ENCODE measurements around the gene CKLF. TPM values are rescaled to one million over a fixed set of nuclear protein-coding genes. Genes with fewer than 3 reads are reported as not detected.
"Not testable (repeated sequence)": the region's sequence is repeated elsewhere in the genome, so short reads cannot be mapped to it uniquely, and the experiment has no call there.

The CKLF gene
- polyA plus RNA-seq, 1 of the 3 experiments (the other 2 are of a cell fraction), result 211 TPM

DNA sequence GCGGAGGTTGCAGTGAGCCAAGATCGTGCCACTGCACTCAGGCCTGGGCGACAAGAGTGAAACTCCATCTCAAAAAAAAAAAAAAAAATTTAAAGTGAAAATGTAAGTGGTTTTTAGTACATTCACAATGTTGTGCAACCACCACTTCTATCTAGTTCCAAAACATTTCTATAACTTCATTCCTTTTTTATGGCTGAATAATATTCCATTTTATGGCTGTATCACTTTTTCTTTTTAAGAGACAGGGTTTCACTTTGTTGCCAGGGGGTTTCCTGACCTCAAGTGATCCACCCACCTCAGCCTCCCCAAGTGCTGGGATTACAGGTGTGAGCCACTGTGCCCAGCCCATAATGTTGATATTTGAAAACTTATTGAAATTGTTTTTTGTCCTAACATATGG lies 40.4 kb downstream of the CKLF start:
- Histone ChIP-seq H3K4me3 (ENCODE audit: low read depth in 2 of 2, low read length in 1 of 2) (no peak overlapping the region), H3K4me2 (no peak overlapping the region), H4K20me1 (ENCODE audit: insufficient read depth) (no peaks in the 10 kb centered on the region), H3K9me3 (no peaks in the 10 kb centered on the region), H3K4me1 (ENCODE audit: control insufficient read depth in 1 of 2, insufficient read depth in 2 of 2, low read depth in 1 of 2, low read length in 1 of 2) (no peaks in the 10 kb centered on the region), H2AFZ (ENCODE audit: low read depth) (no peak overlapping the region), H3K27ac (ENCODE audit: low read depth in 2 of 2, low read length in 1 of 2) (no peak overlapping the region), H3K9ac (no peak overlapping the region), H3F3A (replicated peaks; ENCODE audit: insufficient read depth) (no peaks in the 10 kb centered on the region), H3K79me2 (ENCODE audit: insufficient read depth) (no peaks in the 10 kb centered on the region), H3K27me3 (ENCODE audit: insufficient read depth) (no peaks in the 10 kb centered on the region), H3K36me3 (replicated peaks in 1 of 2; ENCODE audit: control insufficient read depth in 1 of 2, insufficient read depth in 2 of 2, low read length in 1 of 2) (no peaks in the 10 kb centered on the region), H3K9me2 (no peaks in the 10 kb centered on the region)
- WGBS (ENCODE audit: low lambda C conversion rate), result 96% methylated on average over 3 of the region's 3 CpGs
- ChIA-PET POLR2A (no interaction called here), CTCF (interaction anchor here (1.0 kb wide), 1 partner anchor 16 kb away, joined by 3 read pairs; no protein-coding TSS in a partner anchor)
- no peak for DNase-seq
- TF ChIP-seq NRF1 (IDR thresholded peaks at IDR 0.05; ENCODE audit: low read depth, low read length) (no peak), MXI1 (IDR thresholded peaks at IDR 0.05; ENCODE audit: low read depth, low read length) (no peak)

- H3F3A ChIP-seq (replicated peaks; ENCODE audit: insufficient read depth), result no peaks in the 10 kb centered on the region
- H2AFZ ChIP-seq (ENCODE audit: low read depth), result no peak overlapping the region
- no peaks in the 10 kb centered on the region for H3K9me3 ChIP-seq
- no peaks in the 10 kb centered on the region for H3K4me1 ChIP-seq (ENCODE audit: control insufficient read depth in 1 of 2, insufficient read depth in 2 of 2, low read depth in 1 of 2, low read length in 1 of 2)
- H3K9me2 ChIP-seq, result no peaks in the 10 kb centered on the region
- H3K79me2 ChIP-seq (ENCODE audit: insufficient read depth), result no peaks in the 10 kb centered on the region
- no peak overlapping the region for H3K27ac ChIP-seq (ENCODE audit: low read depth in 2 of 2, low read length in 1 of 2)
- ChIA-PET POLR2A (no interaction called here), CTCF (interaction anchor here (1.1 to 1.4 kb wide), 3 partner anchors 14 to 300 kb away, joined by 3 to 6 read pairs (median 3); no protein-coding TSS in a partner anchor)
- H3K4me2 ChIP-seq, result no peak overlapping the region
- no peaks in the 10 kb centered on the region for H4K20me1 ChIP-seq (ENCODE audit: insufficient read depth)
- no peak overlapping the region for H3K4me3 ChIP-seq (ENCODE audit: low read depth in 2 of 2, low read length in 1 of 2)
- H3K9ac ChIP-seq, result no peak overlapping the region
- H3K36me3 ChIP-seq (replicated peaks in 1 of 2; ENCODE audit: control insufficient read depth in 1 of 2, insufficient read depth in 2 of 2, low read length in 1 of 2), result no peaks in the 10 kb centered on the region
- H3K27me3 ChIP-seq (ENCODE audit: insufficient read depth), result no peaks in the 10 kb centered on the region
- DNase-seq, result no peak
- TF ChIP-seq GATA2 (CRISPR knock-in tag; IDR thresholded peaks at IDR 0.05), result no peak
- TF ChIP-seq, protein P1, sequence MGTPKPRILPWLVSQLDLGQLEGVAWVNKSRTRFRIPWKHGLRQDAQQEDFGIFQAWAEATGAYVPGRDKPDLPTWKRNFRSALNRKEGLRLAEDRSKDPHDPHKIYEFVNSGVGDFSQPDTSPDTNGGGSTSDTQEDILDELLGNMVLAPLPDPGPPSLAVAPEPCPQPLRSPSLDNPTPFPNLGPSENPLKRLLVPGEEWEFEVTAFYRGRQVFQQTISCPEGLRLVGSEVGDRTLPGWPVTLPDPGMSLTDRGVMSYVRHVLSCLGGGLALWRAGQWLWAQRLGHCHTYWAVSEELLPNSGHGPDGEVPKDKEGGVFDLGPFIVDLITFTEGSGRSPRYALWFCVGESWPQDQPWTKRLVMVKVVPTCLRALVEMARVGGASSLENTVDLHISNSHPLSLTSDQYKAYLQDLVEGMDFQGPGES (IDR thresholded peaks at IDR 0.05; ENCODE audit: low read depth, low read length), result no peak
- TF ChIP-seq ELF1 (IDR thresholded peaks at IDR 0.05), result no peak
- TF ChIP-seq RCOR1 (IDR thresholded peaks at IDR 0.05; ENCODE audit: low read length), result no peak
- no peak for TF ChIP-seq MEF2A (IDR thresholded peaks at IDR 0.05; ENCODE audit: borderline replicate concordance, low read depth)
- no peak for TF ChIP-seq FOXM1 (IDR thresholded peaks at IDR 0.05; ENCODE audit: low read depth)
- no peak for TF ChIP-seq REST (IDR thresholded peaks at IDR 0.05; ENCODE audit: low read depth, low read length)
- TF ChIP-seq FOSL2 (IDR thresholded peaks at IDR 0.05; ENCODE audit: borderline replicate concordance, low read depth), result no peak
- TF ChIP-seq, protein P2, sequence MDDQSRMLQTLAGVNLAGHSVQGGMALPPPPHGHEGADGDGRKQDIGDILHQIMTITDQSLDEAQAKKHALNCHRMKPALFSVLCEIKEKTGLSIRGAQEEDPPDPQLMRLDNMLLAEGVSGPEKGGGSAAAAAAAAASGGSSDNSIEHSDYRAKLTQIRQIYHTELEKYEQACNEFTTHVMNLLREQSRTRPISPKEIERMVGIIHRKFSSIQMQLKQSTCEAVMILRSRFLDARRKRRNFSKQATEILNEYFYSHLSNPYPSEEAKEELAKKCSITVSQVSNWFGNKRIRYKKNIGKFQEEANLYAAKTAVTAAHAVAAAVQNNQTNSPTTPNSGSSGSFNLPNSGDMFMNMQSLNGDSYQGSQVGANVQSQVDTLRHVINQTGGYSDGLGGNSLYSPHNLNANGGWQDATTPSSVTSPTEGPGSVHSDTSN (IDR thresholded peaks at IDR 0.05), result no peak
- WGBS (ENCODE audit: low lambda C conversion rate), result 72% methylated on average over 7 of the region's 7 CpGs
Measured at GRCh38 chr16:66594739-66595138, 42.4 kb downstream of the CKLF start.

- not testable (repeated sequence) for H4K20me1 ChIP-seq (ENCODE audit: insufficient read depth); H3K27ac ChIP-seq (ENCODE audit: low read depth in 2 of 2, low read length in 1 of 2); H3K9me3 ChIP-seq; H3K27me3 ChIP-seq (ENCODE audit: insufficient read depth); H3K9me2 ChIP-seq; H3K36me3 ChIP-seq (replicated peaks in 1 of 2; ENCODE audit: control insufficient read depth in 1 of 2, insufficient read depth in 2 of 2, low read length in 1 of 2); H3K4me3 ChIP-seq (ENCODE audit: low read depth in 2 of 2, low read length in 1 of 2); H3F3A ChIP-seq (replicated peaks; ENCODE audit: insufficient read depth); H3K4me1 ChIP-seq (ENCODE audit: control insufficient read depth in 1 of 2, insufficient read depth in 2 of 2, low read depth in 1 of 2, low read length in 1 of 2); H3K9ac ChIP-seq; H2AFZ ChIP-seq (ENCODE audit: low read depth); H3K79me2 ChIP-seq (ENCODE audit: insufficient read depth); DNase-seq; H3K4me2 ChIP-seq
- WGBS (ENCODE audit: low lambda C conversion rate), result 94% methylated on average over 4 of the region's 4 CpGs
- CTCF ChIA-PET, result interaction anchor here (0.7 kb wide), 1 partner anchor 8 kb away, joined by 4 read pairs; the partner anchor contains the start of gene CMTM3
- POLR2A ChIA-PET, result interaction anchor here (0.6 kb wide), 1 partner anchor 1246 kb away, joined by 3 read pairs; the partner anchor contains the start of gene THAP11
Measured at GRCh38 chr16:66596559-66596958, 44.2 kb downstream of the CKLF start.

Data from SK-N-SH (cell line).